Activated CD4-positive, alpha-beta memory T cell treated with anti-CD3 and anti-CD28 coated beads for 36 hours (primary cell): Measurements from ENCODE around the gene CYREN. TPM values are rescaled to one million over a fixed set of nuclear protein-coding genes. Genes with fewer than 3 reads are reported as not detected.
"Not testable (repeated sequence)": the region's sequence is repeated elsewhere in the genome, so short reads cannot be mapped to it uniquely, and the experiment has no call there.

Experiments used
- CTCF ChIA-PET: fragments of 350-600 bp; sonication (Branson Sonifier 250); formaldehyde crosslinking; loops from one replicate; lab custom pipeline; 2021; ENCODE audit warnings: antibody characterized with exemption, inconsistent platforms; lab: Charles Lee
- POLR2A ChIA-PET: fragments of 350-600 bp; sonication (Branson Sonifier 250); formaldehyde crosslinking; loops from one replicate; lab custom pipeline; 2021; ENCODE audit warnings: antibody characterized with exemption; lab: Charles Lee
- DNase-seq: peaks from one replicate; pipeline ENCODE4 v3.0.0-alpha.2; 2020
- H3K27ac Mint-ChIP-seq: one replicate; pipeline ENCODE4 v1.8.0; 2021; ENCODE audit warnings: mixed read lengths
- H3K27me3 Mint-ChIP-seq: one replicate; pipeline ENCODE4 v1.8.0; 2021; ENCODE audit warnings: mixed read lengths
- H3K36me3 Mint-ChIP-seq: one replicate; pipeline ENCODE4 v1.8.0; 2021; ENCODE audit warnings: mixed read lengths
- H3K4me1 Mint-ChIP-seq: one replicate; pipeline ENCODE4 v1.8.0; 2021; ENCODE audit warnings: low read depth, mixed read lengths
- H3K4me3 Mint-ChIP-seq: one replicate; pipeline ENCODE4 v1.8.0; 2021; ENCODE audit warnings: mild to moderate bottlenecking, mixed read lengths
- H3K9me3 Mint-ChIP-seq: one replicate; pipeline ENCODE4 v1.8.0; 2021; ENCODE audit warnings: mixed read lengths
- intact Hi-C: fragments of 100-400 bp; cut with micrococcal nuclease; formaldehyde crosslinking; loops from one replicate; pipeline ENCODE4 v1.15.1; 2023
- microRNA-seq: library from miRNA; unstranded; fragments of <30 nt; microRNA quantifications from one replicate; pipeline ENCODE4 v1.2.0, GENCODE V29; 2022; ENCODE audit warnings: borderline number of aligned reads, borderline microRNAs expressed, borderline replicate concordance
- total RNA-seq, 2 experiments: library from RNA; stranded (reverse); gene quantifications; one replicate each; pipeline ENCODE4 v1.2.3, GENCODE V29; 2021

The CYREN gene
- total RNA-seq, 2 experiments from 2014 or later: 41.6 to 43.6 TPM

- CTCF ChIA-PET: no interaction called here
- H3K4me3 Mint-ChIP-seq: no peak overlapping the region
- POLR2A ChIA-PET: no interaction called here
- peaks cover 17% of the 10 kb centered on the region for H3K9me3 Mint-ChIP-seq
- no peaks in the 10 kb centered on the region for H3K4me1 Mint-ChIP-seq
- no peak overlapping the region for H3K27ac Mint-ChIP-seq
- H3K36me3 Mint-ChIP-seq: peaks cover 18% of the 10 kb centered on the region
- no peak for DNase-seq
- intact Hi-C loops: no loop called here
- no peaks in the 10 kb centered on the region for H3K27me3 Mint-ChIP-seq
Observed at GRCh38 chr7:135128931-135129330, 41.6 kb downstream of the CYREN start.

DNA sequence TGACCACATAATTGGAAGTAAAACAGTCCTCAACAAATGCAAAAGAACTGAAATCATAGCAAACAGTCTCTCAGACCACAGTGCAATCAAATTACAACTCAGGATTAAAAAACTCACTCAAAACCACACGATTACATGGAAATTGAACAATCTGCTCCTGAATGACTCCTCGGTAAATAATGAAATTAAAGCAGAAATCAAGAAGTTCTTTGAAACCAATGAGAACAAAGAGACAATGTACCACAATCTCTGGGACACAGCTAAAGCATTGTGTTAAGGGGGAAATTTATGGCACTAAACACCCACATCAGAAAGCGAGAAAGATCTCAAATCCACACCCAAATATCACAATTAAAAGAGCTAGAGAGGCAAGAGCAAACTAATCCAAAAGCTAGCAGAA, 45.9 kb downstream of the CYREN start:
- POLR2A ChIA-PET: not testable (repeated sequence)

GRCh38 chr7:135121868-135122267, 48.6 kb downstream of the CYREN start:
- CTCF ChIA-PET: no interaction called here
- no peaks in the 10 kb centered on the region for H3K27me3 Mint-ChIP-seq
- H3K9me3 Mint-ChIP-seq: peaks cover 15% of the 10 kb centered on the region
- POLR2A ChIA-PET: no interaction called here
- intact Hi-C loops: no loop called here
- DNase-seq: no peak
- H3K27ac Mint-ChIP-seq: no peak overlapping the region
- no peaks in the 10 kb centered on the region for H3K4me1 Mint-ChIP-seq
- no peak overlapping the region for H3K4me3 Mint-ChIP-seq
- H3K36me3 Mint-ChIP-seq: peaks cover 27% of the 10 kb centered on the region

More for the DNA sequence above, 45.9 kb downstream of the CYREN start:
- CTCF ChIA-PET, DNase-seq, H3K4me1 Mint-ChIP-seq, H3K27ac Mint-ChIP-seq, intact Hi-C loops, H3K4me3 Mint-ChIP-seq, H3K27me3 Mint-ChIP-seq: not testable (repeated sequence)
- Mint-ChIP-seq H3K9me3 (peaks cover 12% of the 10 kb centered on the region), H3K36me3 (peaks cover 18% of the 10 kb centered on the region)

DNA sequence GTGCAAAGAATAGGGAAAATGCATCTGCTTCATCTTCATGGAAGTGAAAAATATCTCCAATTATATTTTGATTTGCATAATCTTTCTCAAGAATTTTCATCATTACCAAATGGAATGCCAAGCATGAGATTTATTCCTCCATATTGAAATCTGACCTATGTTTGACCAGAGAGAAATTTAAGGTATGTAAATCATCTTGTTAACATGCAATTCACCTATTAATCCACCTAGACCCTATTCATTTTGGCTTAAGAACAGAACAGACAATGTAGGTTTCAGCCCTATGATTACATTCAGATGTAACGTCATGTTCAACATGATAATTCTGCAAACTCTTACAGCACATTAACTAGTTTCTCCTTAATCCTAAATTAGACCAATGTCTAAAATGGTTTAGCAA, 53.4 kb downstream of the CYREN start:
- POLR2A ChIA-PET: no interaction called here
- Mint-ChIP-seq H3K27me3 (no peaks in the 10 kb centered on the region), H3K4me3 (no peak overlapping the region)

More for the DNA sequence above, 53.4 kb downstream of the CYREN start:
- Mint-ChIP-seq H3K36me3 (peaks cover 20% of the 10 kb centered on the region), H3K9me3 (peaks cover 11% of the 10 kb centered on the region), H3K27ac (no peak overlapping the region), H3K4me1 (no peaks in the 10 kb centered on the region)
- DNase-seq: no peak
- intact Hi-C loops: no loop called here
- CTCF ChIA-PET: no interaction called here

Small RNA genes lying within 50 kb of the gene (microRNA-seq; reads per million reads assigned to microRNA genes)
- not detected for gene MIR6509

Other genes starting within 250 kb of the CYREN start
- 1 to 10 TPM; 3.3 to 3.4 TPM for gene AGBL3, start 184.2 kb downstream of the CYREN start, total RNA-seq
- gene TMEM140, start 22.6 kb downstream of the CYREN start, total RNA-seq: 1 to 10 TPM; 8.6 to 10.0 TPM
- 10 to 100 TPM; 10.3 to 11.0 TPM for gene WDR91, start 40.8 kb upstream of the CYREN start, total RNA-seq
- not detected for gene STRA8, start 63.1 kb upstream of the CYREN start, total RNA-seq